GM12878 (cell line): Measurements from ENCODE around the gene CCDC57.

Experiments used
- CEBPB ChIP-seq, 2 experiments: fragments of 150-350 bp in 1 of 2; IDR thresholded peaks; 2 replicates each; pipeline ENCODE4 v1.6.1; 2012 to 2014; ENCODE audit warnings: low read depth in 2 of 2, low read length in 2 of 2, borderline replicate concordance in 1 of 2, inconsistent platforms in 1 of 2
- CHD2 ChIP-seq: IDR thresholded peaks from 2 replicates; pipeline ENCODE4 v1.6.1; 2011; ENCODE audit warnings: low read depth, low read length, improper control_type of control experiment, borderline replicate concordance
- KDM1A ChIP-seq: fragments of 200-600 bp; sonication (generic); IDR thresholded peaks from 2 replicates; pipeline ENCODE4 v1.6.1; 2016; ENCODE audit warnings: borderline replicate concordance
- POLR2A ChIP-seq: IDR thresholded peaks from 2 replicates; pipeline ENCODE4 v1.6.1; 2011; ENCODE audit warnings: low read depth, mild to moderate bottlenecking, low read length
- TAF1 ChIP-seq: IDR thresholded peaks from 2 replicates; pipeline ENCODE4 v1.6.1; 2011; ENCODE audit warnings: mild to moderate bottlenecking, low read depth, low read length, borderline replicate concordance
- ZNF274 ChIP-seq: IDR thresholded peaks from one replicate; pipeline ENCODE4 v1.8.0; 2011; ENCODE audit not compliant: insufficient read length, insufficient read depth
- TF ChIP-seq, protein P1 (sequence below), 3 experiments: IDR thresholded peaks in 2 of 3; conservative IDR thresholded peaks in 1 of 3; 2 replicates each; pipeline ENCODE4 v1.5.1; 2011; ENCODE audit warnings: low read depth in 3 of 3, low read length in 3 of 3, mild to moderate bottlenecking in 3 of 3, control low read depth in 2 of 3, moderate library complexity in 2 of 3, inconsistent platforms in 1 of 3, mixed read lengths in 1 of 3; ENCODE audit not compliant: control insufficient read depth in 2 of 3, insufficient read depth in 1 of 3; ENCODE audit errors: extremely low read depth in 1 of 3
- TF ChIP-seq, protein P2 (sequence below): IDR thresholded peaks from 2 replicates; pipeline ENCODE4 v1.6.1; 2011; ENCODE audit warnings: low read depth, mild to moderate bottlenecking, low read length, moderate library complexity, borderline replicate concordance; ENCODE audit errors: extremely low read depth

GRCh38 chr17:82225368-82226029 lies 12.9 kb upstream of the CCDC57 start:
- TF ChIP-seq, protein P1, sequence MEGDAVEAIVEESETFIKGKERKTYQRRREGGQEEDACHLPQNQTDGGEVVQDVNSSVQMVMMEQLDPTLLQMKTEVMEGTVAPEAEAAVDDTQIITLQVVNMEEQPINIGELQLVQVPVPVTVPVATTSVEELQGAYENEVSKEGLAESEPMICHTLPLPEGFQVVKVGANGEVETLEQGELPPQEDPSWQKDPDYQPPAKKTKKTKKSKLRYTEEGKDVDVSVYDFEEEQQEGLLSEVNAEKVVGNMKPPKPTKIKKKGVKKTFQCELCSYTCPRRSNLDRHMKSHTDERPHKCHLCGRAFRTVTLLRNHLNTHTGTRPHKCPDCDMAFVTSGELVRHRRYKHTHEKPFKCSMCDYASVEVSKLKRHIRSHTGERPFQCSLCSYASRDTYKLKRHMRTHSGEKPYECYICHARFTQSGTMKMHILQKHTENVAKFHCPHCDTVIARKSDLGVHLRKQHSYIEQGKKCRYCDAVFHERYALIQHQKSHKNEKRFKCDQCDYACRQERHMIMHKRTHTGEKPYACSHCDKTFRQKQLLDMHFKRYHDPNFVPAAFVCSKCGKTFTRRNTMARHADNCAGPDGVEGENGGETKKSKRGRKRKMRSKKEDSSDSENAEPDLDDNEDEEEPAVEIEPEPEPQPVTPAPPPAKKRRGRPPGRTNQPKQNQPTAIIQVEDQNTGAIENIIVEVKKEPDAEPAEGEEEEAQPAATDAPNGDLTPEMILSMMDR (IDR thresholded peaks at IDR 0.05 in 2 of 3, conservative IDR thresholded peaks at IDR 0.05 in 1 of 3; ENCODE audit: control insufficient read depth in 2 of 3, extremely low read depth in 1 of 3, insufficient read depth in 1 of 3, low read depth in 3 of 3, low read length in 3 of 3) = no peak
- TF ChIP-seq POLR2A (no peak), TAF1 (no peak), KDM1A (no peak), ZNF274 (no peak), CEBPB (IDR thresholded peaks at IDR 0.05; ENCODE audit: borderline replicate concordance in 1 of 2, low read depth in 2 of 2, low read length in 2 of 2) (no peak), CHD2 (no peak)
- TF ChIP-seq, protein P2, sequence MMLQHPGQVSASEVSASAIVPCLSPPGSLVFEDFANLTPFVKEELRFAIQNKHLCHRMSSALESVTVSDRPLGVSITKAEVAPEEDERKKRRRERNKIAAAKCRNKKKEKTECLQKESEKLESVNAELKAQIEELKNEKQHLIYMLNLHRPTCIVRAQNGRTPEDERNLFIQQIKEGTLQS = no peak
